MM.1S (cell line): ENCODE data around the gene TSPYL4.

Experiments used
- CTCF ChIP-seq: fragments of 300-600 bp; sonication (generic); IDR thresholded peaks from 2 replicates; pipeline ENCODE4 v1.5.1; 2016; ENCODE audit warnings: antibody characterized with exemption, low read length, mixed read lengths
- EZH2 ChIP-seq: fragments of 300-600 bp; sonication (generic); optimal IDR thresholded peaks from 2 replicates; pipeline ENCODE3; 2017; ENCODE audit warnings: low read depth, mild to moderate bottlenecking, antibody characterized with exemption, low read length, mixed read lengths
- EZH2phosphoT487 ChIP-seq: fragments of 300-600 bp; sonication (generic); IDR thresholded peaks from 2 replicates; pipeline ENCODE4 v1.6.1; 2018; ENCODE audit warnings: antibody characterized with exemption, low read length

DNA sequence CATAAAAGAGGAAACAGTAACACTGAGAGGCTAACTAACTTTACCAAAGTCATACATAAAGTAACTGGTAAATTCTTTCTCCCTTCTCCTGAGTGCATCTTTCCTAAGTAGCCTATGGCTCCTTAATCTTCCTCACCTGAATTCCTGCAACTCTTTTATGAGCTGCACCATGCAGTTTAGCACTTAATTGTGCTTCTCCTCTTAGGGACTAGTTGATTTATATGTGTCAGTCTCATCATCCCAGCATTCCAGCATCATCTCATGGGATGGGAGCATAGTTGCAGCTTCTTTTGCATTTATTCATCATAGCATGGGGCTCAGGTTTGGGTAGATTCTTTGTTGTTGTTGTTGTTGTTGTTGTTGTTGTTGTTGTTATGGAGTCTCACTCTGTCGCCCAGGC, 29.3 kb upstream of the TSPYL4 start:
- TF ChIP-seq CTCF (no peak), EZH2 (no peak), EZH2phosphoT487 (no peak)
